ENCODE results near the gene SUSD6.

- TF ChIP-seq TSC22D4 (tag; IDR thresholded peaks at IDR 0.05) (no peak), CTBP1 (IDR thresholded peaks at IDR 0.05; ENCODE audit: borderline replicate concordance) (no peak), E2F8 (IDR thresholded peaks at IDR 0.05; ENCODE audit: low read depth, partially characterized antibody) (no peak), CREB3 (tag; conservative IDR thresholded peaks at IDR 0.05; ENCODE audit: low read depth) (no peak), NFIC (IDR thresholded peaks at IDR 0.05) (no peak)
These were observed 49.2 kb downstream of the SUSD6 start for GRCh38 chr14:69660344-69661193.
